Neural cell (in vitro differentiated cells): ENCODE data around the gene KRTAP4-6. TPM values are rescaled to one million over a fixed set of nuclear protein-coding genes. Genes with fewer than 3 reads are reported as not detected.
"Not testable (repeated sequence)": the region's sequence is repeated elsewhere in the genome, so short reads cannot be mapped to it uniquely, and the experiment has no call there.

Source experiments
- H2AFZ ChIP-seq: fragments of 200-600, 300-800 bp; sonication (generic), shearing (Covaris generic); 2 replicates; pipeline ENCODE4 v1.6.0; 2014; ENCODE audit warnings: low read depth, mild to moderate bottlenecking, antibody characterized with exemption, low read length, moderate library complexity
- H3F3A ChIP-seq: fragments of 200-600 bp; shearing (Covaris generic); 2 replicates; pipeline ENCODE4 v1.6.1; 2016; ENCODE audit warnings: mild to moderate bottlenecking, moderate library complexity, mixed read lengths, antibody characterized with exemption, low read length; ENCODE audit not compliant: insufficient read depth, poor library complexity, severe bottlenecking
- H3K27ac ChIP-seq: fragments of 200-600, 300-800 bp; sonication (generic), shearing (Covaris generic); 2 replicates; pipeline ENCODE4 v1.5.1; 2014; ENCODE audit warnings: mild to moderate bottlenecking, low read length, moderate library complexity
- H3K27me3 ChIP-seq: fragments of 300-800, 200-600 bp; sonication (generic), shearing (Covaris generic); 2 replicates; pipeline ENCODE4 v1.6.0; 2014; ENCODE audit warnings: mild to moderate bottlenecking, low read depth, low read length, moderate library complexity; ENCODE audit not compliant: insufficient read depth
- H3K36me3 ChIP-seq: fragments of 300-800, 200-600 bp; sonication (generic), shearing (Covaris generic); 2 replicates; pipeline ENCODE4 v1.5.1; 2014; ENCODE audit warnings: mild to moderate bottlenecking, antibody characterized with exemption, low read length, moderate library complexity; ENCODE audit not compliant: insufficient read depth
- H3K4me2 ChIP-seq: fragments of 300-800, 200-600 bp; sonication (generic), shearing (Covaris generic); 2 replicates; pipeline ENCODE4 v1.6.0; 2014; ENCODE audit warnings: mild to moderate bottlenecking, low read length
- H3K4me3 ChIP-seq: fragments of 300-800, 200-600 bp; sonication (generic), shearing (Covaris generic); 2 replicates; pipeline ENCODE4 v1.5.1; 2014; ENCODE audit warnings: mild to moderate bottlenecking, low read length, moderate library complexity
- H3K79me2 ChIP-seq: fragments of 200-600 bp; shearing (Covaris generic); replicated peaks from 2 replicates; pipeline ENCODE4 v1.6.0; 2014; ENCODE audit warnings: mild to moderate bottlenecking, low read length, moderate library complexity; ENCODE audit not compliant: insufficient read depth
- H3K9ac ChIP-seq: fragments of 300-800, 200-600 bp; sonication (generic), shearing (Covaris generic); 2 replicates; pipeline ENCODE4 v1.6.1; 2016; ENCODE audit warnings: mild to moderate bottlenecking, low read length, mixed read lengths
- H3K9me2 ChIP-seq: fragments of 200-600 bp; shearing (Covaris generic); 2 replicates; pipeline ENCODE4 v1.6.1; 2016; ENCODE audit warnings: mild to moderate bottlenecking, low read length, mixed read lengths; ENCODE audit not compliant: insufficient read depth
- H3K9me3 ChIP-seq: fragments of 200-600, 300-800 bp; sonication (generic), shearing (Covaris generic); 2 replicates; pipeline ENCODE4 v1.6.1; 2016; ENCODE audit warnings: mild to moderate bottlenecking, mixed run types, low read length, moderate library complexity, mixed read lengths
- H4K20me1 ChIP-seq: fragments of 200-600 bp; shearing (Covaris generic); 2 replicates; pipeline ENCODE4 v1.6.1; 2016; ENCODE audit warnings: mild to moderate bottlenecking, mixed run types; ENCODE audit not compliant: insufficient read depth
- CTCF ChIP-seq: fragments of 450-650 bp; IDR thresholded peaks from 2 replicates; pipeline ENCODE4 v1.5.1; 2014; ENCODE audit warnings: antibody characterized with exemption, mild to moderate bottlenecking, moderate library complexity; ENCODE audit not compliant: poor library complexity, severe bottlenecking
- EP300 ChIP-seq: fragments of 450-650 bp; conservative IDR thresholded peaks from 2 replicates; pipeline ENCODE4 v1.6.1; 2014; ENCODE audit warnings: antibody characterized with exemption, mild to moderate bottlenecking, moderate library complexity; ENCODE audit not compliant: poor library complexity, severe bottlenecking
- EZH2 ChIP-seq: fragments of 200-600, 300-800 bp; shearing (Covaris generic), sonication (generic); IDR thresholded peaks from 2 replicates; pipeline ENCODE4 v1.6.1; 2014; ENCODE audit warnings: antibody characterized with exemption, low read length, borderline replicate concordance, mild to moderate bottlenecking; ENCODE audit not compliant: insufficient read depth, poor library complexity, severe bottlenecking
- MXI1 ChIP-seq: fragments of 450-650 bp; conservative IDR thresholded peaks from 2 replicates; pipeline ENCODE4 v1.6.1; 2014; ENCODE audit warnings: antibody characterized with exemption, mild to moderate bottlenecking; ENCODE audit not compliant: poor library complexity, severe bottlenecking
- POLR2AphosphoS5 ChIP-seq: IDR thresholded peaks from 2 replicates; pipeline ENCODE4 v1.6.1; 2012
- RAD21 ChIP-seq: fragments of 450-650 bp; conservative IDR thresholded peaks from 2 replicates; pipeline ENCODE4 v1.6.1; 2014; ENCODE audit warnings: antibody characterized with exemption, mild to moderate bottlenecking, moderate library complexity
- REST ChIP-seq: IDR thresholded peaks from 2 replicates; pipeline ENCODE4 v1.6.1; 2012; ENCODE audit warnings: borderline replicate concordance
- SMC3 ChIP-seq: fragments of 450-650 bp; conservative IDR thresholded peaks from 2 replicates; pipeline ENCODE4 v1.6.1; 2014; ENCODE audit warnings: antibody characterized with exemption, mild to moderate bottlenecking, moderate library complexity; ENCODE audit not compliant: poor library complexity
- TAF1 ChIP-seq: IDR thresholded peaks from 2 replicates; pipeline ENCODE4 v1.6.1; 2012; ENCODE audit warnings: low read depth
- polyA plus RNA-seq: library from polyadenylated mRNA; depleted of rRNA; stranded (reverse); fragments of >200 nt; gene quantifications from 2 replicates; pipeline ENCODE4 v1.2.3, GENCODE V29; 2014

The KRTAP4-6 gene
- polyA plus RNA-seq, 1 donor from 2014 or later = not detected

DNA sequence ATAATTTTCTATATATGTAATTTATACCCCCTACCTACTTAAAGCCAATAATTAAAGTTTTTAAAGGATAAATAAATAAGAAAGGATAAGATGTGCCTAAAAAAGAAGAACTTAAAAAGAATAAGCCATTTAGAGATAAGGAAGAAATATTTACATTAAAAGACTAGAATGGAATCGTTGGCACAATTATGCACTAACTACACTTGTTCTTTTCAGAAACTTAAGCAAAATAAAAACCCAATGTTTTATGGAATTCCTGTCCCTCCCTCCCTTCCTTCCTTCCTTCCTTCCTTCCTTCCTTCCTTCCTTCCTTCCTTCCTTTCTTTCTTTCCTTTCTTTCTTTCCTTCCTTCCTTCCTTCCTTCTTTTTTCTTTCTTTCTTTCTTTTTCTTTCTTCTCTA lies 4.5 kb upstream of the KRTAP4-6 start:
- no peak for TF ChIP-seq RAD21
- TF ChIP-seq EP300 = no peak
- TF ChIP-seq SMC3 = no peak
- no peak for TF ChIP-seq TAF1
- no peak for TF ChIP-seq MXI1
- no peak for TF ChIP-seq POLR2AphosphoS5
- TF ChIP-seq EZH2 = no peak
- no peak for TF ChIP-seq REST
- TF ChIP-seq CTCF = no peak

GRCh38 chr17:41141361-41141760 lies 1.0 kb upstream of the KRTAP4-6 start:
- Histone ChIP-seq H3K9me3 (peaks cover 5% of the 10 kb centered on the region), H3K79me2 (no peaks in the 10 kb centered on the region), H3K9me2 (no peaks in the 10 kb centered on the region), H3K27ac (no peak overlapping the region), H3K4me3 (no peak overlapping the region), H2AFZ (no peak overlapping the region), H3K9ac (no peak overlapping the region), H3K36me3 (no peaks in the 10 kb centered on the region), H3K27me3 (no peaks in the 10 kb centered on the region), H3K4me2 (no peak overlapping the region), H3F3A (no peaks in the 10 kb centered on the region), H4K20me1 (no peaks in the 10 kb centered on the region)
- TF ChIP-seq SMC3 = no peak
- TF ChIP-seq TAF1 = no peak
- TF ChIP-seq POLR2AphosphoS5 = no peak
- TF ChIP-seq CTCF = no peak
- TF ChIP-seq MXI1 = no peak
- TF ChIP-seq EP300 = no peak
- TF ChIP-seq RAD21 = no peak
- TF ChIP-seq REST = no peak
- TF ChIP-seq EZH2 = no peak

More for the DNA sequence above, 4.5 kb upstream of the KRTAP4-6 start:
- H2AFZ ChIP-seq = no peak overlapping the region
- H3F3A ChIP-seq = no peaks in the 10 kb centered on the region
- no peak overlapping the region for H3K4me2 ChIP-seq
- no peaks in the 10 kb centered on the region for H4K20me1 ChIP-seq
- H3K9me2 ChIP-seq = no peaks in the 10 kb centered on the region
- no peaks in the 10 kb centered on the region for H3K36me3 ChIP-seq
- H3K27ac ChIP-seq = no peak overlapping the region
- H3K79me2 ChIP-seq = no peaks in the 10 kb centered on the region
- H3K27me3 ChIP-seq = no peaks in the 10 kb centered on the region
- H3K4me3 ChIP-seq = no peak overlapping the region
- peaks cover 5% of the 10 kb centered on the region for H3K9me3 ChIP-seq
- H3K9ac ChIP-seq = no peak overlapping the region

GRCh38 chr17:41139865-41140264 lies 479 bp downstream of the KRTAP4-6 start:
- not testable (repeated sequence) for H4K20me1 ChIP-seq, H2AFZ ChIP-seq, H3K4me2 ChIP-seq, H3K27ac ChIP-seq, H3K9me3 ChIP-seq, H3K36me3 ChIP-seq, H3K4me3 ChIP-seq, H3F3A ChIP-seq, H3K27me3 ChIP-seq, H3K9me2 ChIP-seq, H3K9ac ChIP-seq, H3K79me2 ChIP-seq
